ENCODE results near the gene STK32C. TPM values are rescaled to one million over a fixed set of nuclear protein-coding genes. Genes with fewer than 3 reads are reported as not detected.

Gene STK32C
- total and polyA plus RNA-seq, 2 experiments from 2014 or later, result 17.5 to 23.8 TPM

- no peak for TF ChIP-seq CTCF (IDR thresholded peaks at IDR 0.05; ENCODE audit: low read depth, low read length)
- Histone ChIP-seq H3K27me3 (no peaks in the 10 kb centered on the region), H3K27ac (no peak overlapping the region), H3K4me1 (ENCODE audit: low read depth) (peaks cover 4% of the 10 kb centered on the region), H3K4me3 (no peak overlapping the region), H3K9me3 (ENCODE audit: low read depth) (no peaks in the 10 kb centered on the region), H3K36me3 (no peaks in the 10 kb centered on the region)
- DNase-seq (ENCODE audit: low read depth in 1 of 2, low spot score in 1 of 2), result no peak
These were observed 96.5 kb downstream of the STK32C start for GRCh38 chr10:132211246-132211645.

- Histone ChIP-seq H3K36me3 (no peaks in the 10 kb centered on the region), H3K27ac (no peak overlapping the region), H3K4me1 (ENCODE audit: low read depth) (peaks cover 4% of the 10 kb centered on the region), H3K9me3 (ENCODE audit: low read depth) (no peaks in the 10 kb centered on the region), H3K27me3 (no peaks in the 10 kb centered on the region), H3K4me3 (no peak overlapping the region)
- no peak for DNase-seq (ENCODE audit: low read depth in 1 of 2, low spot score in 1 of 2)
- TF ChIP-seq CTCF (IDR thresholded peaks at IDR 0.05; ENCODE audit: low read depth, low read length), result no peak
These were observed 97.0 kb downstream of the STK32C start for GRCh38 chr10:132210766-132211165.

GRCh38 chr10:132209978-132210530, 97.7 kb downstream of the STK32C start:
- no peak overlapping the region for H3K27ac ChIP-seq
- H3K27me3 ChIP-seq, result no peaks in the 10 kb centered on the region
- H3K4me1 ChIP-seq (ENCODE audit: low read depth), result peaks cover 4% of the 10 kb centered on the region
- no peak overlapping the region for H3K4me3 ChIP-seq
- no peaks in the 10 kb centered on the region for H3K36me3 ChIP-seq
- no peak for TF ChIP-seq CTCF (IDR thresholded peaks at IDR 0.05; ENCODE audit: low read depth, low read length)
- H3K9me3 ChIP-seq (ENCODE audit: low read depth), result no peaks in the 10 kb centered on the region
- DNase-seq (ENCODE audit: low read depth in 1 of 2, low spot score in 1 of 2), result no peak

- peaks cover 4% of the 10 kb centered on the region for H3K4me1 ChIP-seq (ENCODE audit: low read depth)
- H3K27ac ChIP-seq, result no peak overlapping the region
- no peak overlapping the region for H3K4me3 ChIP-seq
- no peak for DNase-seq (ENCODE audit: low read depth in 1 of 2, low spot score in 1 of 2)
- H3K27me3 ChIP-seq, result no peaks in the 10 kb centered on the region
- no peaks in the 10 kb centered on the region for H3K36me3 ChIP-seq
- no peak for TF ChIP-seq CTCF (IDR thresholded peaks at IDR 0.05; ENCODE audit: low read depth, low read length)
- no peaks in the 10 kb centered on the region for H3K9me3 ChIP-seq (ENCODE audit: low read depth)
These were observed 98.6 kb downstream of the STK32C start for GRCh38 chr10:132209130-132209529.

- no peak overlapping the region for H3K4me3 ChIP-seq
- H3K9me3 ChIP-seq (ENCODE audit: low read depth), result no peaks in the 10 kb centered on the region
- no peak for TF ChIP-seq CTCF (IDR thresholded peaks at IDR 0.05; ENCODE audit: low read depth, low read length)
- H3K36me3 ChIP-seq, result no peaks in the 10 kb centered on the region
- peaks cover 4% of the 10 kb centered on the region for H3K4me1 ChIP-seq (ENCODE audit: low read depth)
- H3K27ac ChIP-seq, result no peak overlapping the region
- H3K27me3 ChIP-seq, result no peaks in the 10 kb centered on the region
- no peak for DNase-seq (ENCODE audit: low read depth in 1 of 2, low spot score in 1 of 2)
These were observed 99.2 kb downstream of the STK32C start for GRCh38 chr10:132208462-132209050.
